ENCODE data around the gene VSIG2. TPM values are rescaled to one million over a fixed set of nuclear protein-coding genes. Genes with fewer than 3 reads are reported as not detected.

The VSIG2 gene
- total RNA-seq, 4 donors from 2014 or later = 0.60 to 3.3 (median 1.7) TPM

- Histone ChIP-seq H3K27ac (no peak overlapping the region), H3K4me3 (peak overlapping the region; percentile 47), H3K27me3 (peaks cover 58% of the 10 kb centered on the region), H3K4me1 (peaks cover 19% of the 10 kb centered on the region), H3K36me3 (no peaks in the 10 kb centered on the region), H3K9me3 (no peaks in the 10 kb centered on the region)
- DNase-seq (ENCODE audit: low spot score in 2 of 2) = no peak
- WGBS = 35% methylated on average over 7 of the region's 7 CpGs
- TF ChIP-seq CTCF (IDR thresholded peaks at IDR 0.05) (no peak), POLR2A (IDR thresholded peaks at IDR 0.05) (no peak)
These were observed 34.7 kb downstream of the VSIG2 start for GRCh38 chr11:124717421-124717785.

- H3K27me3 ChIP-seq = peaks cover 51% of the 10 kb centered on the region
- no peak overlapping the region for H3K27ac ChIP-seq
These were observed 35.5 kb downstream of the VSIG2 start for GRCh38 chr11:124716591-124716990.

GRCh38 chr11:124712392-124712791 is 39.7 kb downstream of the VSIG2 start:
- Histone ChIP-seq H3K27ac (no peak overlapping the region), H3K4me1 (peaks cover under 1% of the 10 kb centered on the region), H3K4me3 (no peak overlapping the region), H3K36me3 (no peaks in the 10 kb centered on the region), H3K27me3 (peaks cover 16% of the 10 kb centered on the region), H3K9me3 (no peaks in the 10 kb centered on the region)
- TF ChIP-seq POLR2A (IDR thresholded peaks at IDR 0.05) (no peak), EP300 (IDR thresholded peaks at IDR 0.05) (no peak), CTCF (IDR thresholded peaks at IDR 0.05) (no peak), POLR2AphosphoS5 (IDR thresholded peaks at IDR 0.05) (no peak)
- DNase-seq (ENCODE audit: low spot score in 2 of 2) = no peak
- WGBS = 79% methylated on average over 3 of the region's 3 CpGs

More at GRCh38 chr11:124716591-124716990, 35.5 kb downstream of the VSIG2 start:
- no peaks in the 10 kb centered on the region for H3K9me3 ChIP-seq
- DNase-seq (ENCODE audit: low spot score in 2 of 2) = no peak
- 50% methylated on average over 3 of the region's 3 CpGs for WGBS
- H3K4me3 ChIP-seq = no peak overlapping the region
- TF ChIP-seq POLR2AphosphoS5 (IDR thresholded peaks at IDR 0.05) = no peak
- no peak for TF ChIP-seq EP300 (IDR thresholded peaks at IDR 0.05)
- TF ChIP-seq CTCF (IDR thresholded peaks at IDR 0.05) = no peak
- TF ChIP-seq POLR2A (IDR thresholded peaks at IDR 0.05) = no peak
- no peaks in the 10 kb centered on the region for H3K36me3 ChIP-seq
- peaks cover 17% of the 10 kb centered on the region for H3K4me1 ChIP-seq

GRCh38 chr11:124707829-124708228 is 44.2 kb downstream of the VSIG2 start:
- no peaks in the 10 kb centered on the region for H3K4me1 ChIP-seq

GRCh38 chr11:124700028-124700427 is 52.0 kb downstream of the VSIG2 start:
- no peaks in the 10 kb centered on the region for H3K36me3 ChIP-seq
- no peak overlapping the region for H3K4me3 ChIP-seq
- H3K27me3 ChIP-seq = peaks cover 6% of the 10 kb centered on the region
- no peaks in the 10 kb centered on the region for H3K9me3 ChIP-seq
- H3K27ac ChIP-seq = no peak overlapping the region
- DNase-seq (ENCODE audit: low spot score in 2 of 2) = no peak
- H3K4me1 ChIP-seq = no peaks in the 10 kb centered on the region
- TF ChIP-seq POLR2AphosphoS5 (IDR thresholded peaks at IDR 0.05) (no peak), CTCF (IDR thresholded peaks at IDR 0.05) (no peak), POLR2A (IDR thresholded peaks at IDR 0.05) (no peak), EP300 (IDR thresholded peaks at IDR 0.05) (no peak)

More at GRCh38 chr11:124707829-124708228, 44.2 kb downstream of the VSIG2 start:
- peaks cover 8% of the 10 kb centered on the region for H3K27me3 ChIP-seq
- WGBS = 77% methylated on average over 4 of the region's 4 CpGs
- TF ChIP-seq EP300 (IDR thresholded peaks at IDR 0.05) = no peak
- no peak for TF ChIP-seq POLR2A (IDR thresholded peaks at IDR 0.05)
- TF ChIP-seq POLR2AphosphoS5 (IDR thresholded peaks at IDR 0.05) = no peak
- TF ChIP-seq CTCF (IDR thresholded peaks at IDR 0.05) = no peak
- no peaks in the 10 kb centered on the region for H3K9me3 ChIP-seq
- H3K36me3 ChIP-seq = no peaks in the 10 kb centered on the region
- DNase-seq (ENCODE audit: low spot score in 2 of 2) = no peak
- no peak overlapping the region for H3K4me3 ChIP-seq
- no peak overlapping the region for H3K27ac ChIP-seq

All from suprapubic skin (tissue), 4 donors.